H9 (cell line): ENCODE measurements around the gene PCDHA12. TPM values are rescaled to one million over a fixed set of nuclear protein-coding genes. Genes with fewer than 3 reads are reported as not detected.

Source experiments
- DNase-seq: peaks from one replicate; pipeline ENCODE4 v3.0.0-alpha.2; 2017
- H2AFZ ChIP-seq: one replicate; pipeline ENCODE4 v1.6.1; 2013; ENCODE audit warnings: mild to moderate bottlenecking, low read length, control low read depth, moderate library complexity
- H2AK5ac ChIP-seq: 2 replicates; pipeline ENCODE4 v1.6.1; 2013; ENCODE audit warnings: low read length, control low read depth, mixed read lengths; ENCODE audit not compliant: insufficient read length
- H2BK120ac ChIP-seq: one replicate; pipeline ENCODE4 v1.6.1; 2013; ENCODE audit warnings: low read depth, mild to moderate bottlenecking, low read length, control low read depth, inconsistent platforms; ENCODE audit not compliant: poor library complexity, severe bottlenecking
- H2BK12ac ChIP-seq: 2 replicates; pipeline ENCODE4 v1.6.1; 2013; ENCODE audit warnings: low read length, control low read depth, mixed read lengths, low read depth; ENCODE audit not compliant: insufficient read length
- H2BK15ac ChIP-seq: 2 replicates; pipeline ENCODE4 v1.6.1; 2013; ENCODE audit warnings: low read depth, low read length, control low read depth
- H2BK20ac ChIP-seq: one replicate; pipeline ENCODE4 v1.6.1; 2013; ENCODE audit warnings: low read depth, mild to moderate bottlenecking, low read length, control low read depth, inconsistent platforms; ENCODE audit not compliant: poor library complexity, severe bottlenecking
- H2BK5ac ChIP-seq: 2 replicates; pipeline ENCODE4 v1.6.1; 2013; ENCODE audit warnings: low read length, control low read depth, mixed read lengths; ENCODE audit not compliant: insufficient read length
- H3K14ac ChIP-seq: 2 replicates; pipeline ENCODE4 v1.6.1; 2013; ENCODE audit warnings: low read length, control low read depth; ENCODE audit not compliant: insufficient read depth
- H3K18ac ChIP-seq: 2 replicates; pipeline ENCODE4 v1.6.1; 2013; ENCODE audit warnings: low read depth, mild to moderate bottlenecking, mixed read lengths, low read length, control low read depth; ENCODE audit not compliant: insufficient read length
- H3K23ac ChIP-seq: 2 replicates; pipeline ENCODE4 v1.6.1; 2013; ENCODE audit warnings: low read length, control low read depth, mixed read lengths, low read depth; ENCODE audit not compliant: insufficient read length
- H3K23me2 ChIP-seq: 2 replicates; pipeline ENCODE4 v1.6.1; 2013; ENCODE audit warnings: low read depth, mild to moderate bottlenecking, mixed read lengths, low read length, control low read depth; ENCODE audit not compliant: insufficient read length, poor library complexity, severe bottlenecking
- H3K27ac ChIP-seq: 2 replicates; pipeline ENCODE4 v1.5.1; 2013; ENCODE audit warnings: low read length, control low read depth, mixed read lengths, low read depth; ENCODE audit not compliant: insufficient read length
- H3K27me3 ChIP-seq: 2 replicates; pipeline ENCODE4 v1.6.1; 2013; ENCODE audit warnings: low read length, control low read depth, inconsistent platforms; ENCODE audit not compliant: insufficient read depth
- H3K4ac ChIP-seq: 2 replicates; pipeline ENCODE4 v1.6.1; 2013; ENCODE audit warnings: low read depth, mild to moderate bottlenecking, control low read depth, inconsistent platforms, low read length, moderate library complexity
- H3K4me1 ChIP-seq: 2 replicates; pipeline ENCODE4 v1.6.1; 2013; ENCODE audit warnings: low read length, control low read depth, inconsistent platforms; ENCODE audit not compliant: insufficient read depth
- H3K4me2 ChIP-seq: 2 replicates; pipeline ENCODE4 v1.6.1; 2013; ENCODE audit warnings: low read length, control low read depth, mixed read lengths; ENCODE audit not compliant: insufficient read length, insufficient read depth
- H3K56ac ChIP-seq: 2 replicates; pipeline ENCODE4 v1.6.1; 2013; ENCODE audit warnings: low read depth, mild to moderate bottlenecking, mixed read lengths, low read length, control low read depth; ENCODE audit not compliant: insufficient read length
- H3K79me1 ChIP-seq: 2 replicates; pipeline ENCODE4 v1.6.1; 2013; ENCODE audit warnings: low read depth, mild to moderate bottlenecking, moderate library complexity, low read length, control low read depth, inconsistent platforms; ENCODE audit not compliant: insufficient read depth, poor library complexity, severe bottlenecking
- H3K79me2 ChIP-seq: 2 replicates; pipeline ENCODE4 v1.6.1; 2013; ENCODE audit warnings: low read length, control low read depth, inconsistent platforms; ENCODE audit not compliant: insufficient read depth
- H3K9ac ChIP-seq: 2 replicates; pipeline ENCODE4 v1.6.1; 2013; ENCODE audit warnings: low read length, control low read depth, mixed read lengths; ENCODE audit not compliant: insufficient read length; ENCODE audit errors: extremely low read depth
- H3K9me3 ChIP-seq: one replicate; pipeline ENCODE4 v1.6.1; 2013; ENCODE audit warnings: low read depth, low read length, inconsistent platforms; ENCODE audit not compliant: control insufficient read depth
- H3T11ph ChIP-seq: one replicate; pipeline ENCODE4 v1.6.1; 2013; ENCODE audit warnings: mild to moderate bottlenecking, low read length, control low read depth, inconsistent platforms
- H4K20me1 ChIP-seq: one replicate; pipeline ENCODE4 v1.6.1; 2013; ENCODE audit not compliant: control insufficient read depth, insufficient read length, insufficient read depth
- H4K5ac ChIP-seq: 2 replicates; pipeline ENCODE4 v1.6.1; 2013; ENCODE audit warnings: low read depth, mild to moderate bottlenecking, mixed read lengths, low read length, control low read depth; ENCODE audit not compliant: insufficient read length
- H4K8ac ChIP-seq: replicated peaks from 2 replicates; pipeline ENCODE4 v1.6.1; 2013; ENCODE audit warnings: low read length, control low read depth, mixed read lengths, low read depth; ENCODE audit not compliant: insufficient read length
- H4K91ac ChIP-seq: 2 replicates; pipeline ENCODE4 v1.6.1; 2013; ENCODE audit warnings: low read depth, mild to moderate bottlenecking, moderate library complexity, mixed read lengths, low read length, control low read depth; ENCODE audit not compliant: insufficient read length
- H3K27ac Mint-ChIP-seq, 3 experiments: 2 replicates in 2 of 3; 3 replicates in 1 of 3; pipeline ENCODE4 v1.8.0; 2020 to 2021; ENCODE audit warnings: mixed read lengths in 3 of 3, mild to moderate bottlenecking in 1 of 3, moderate library complexity in 1 of 3
- H3K27me3 Mint-ChIP-seq: 2 replicates; pipeline ENCODE4 v1.8.0; 2021; ENCODE audit warnings: low read depth, mild to moderate bottlenecking, moderate library complexity, mixed read lengths
- H3K36me3 Mint-ChIP-seq, 3 experiments: 2 replicates in 2 of 3; 3 replicates in 1 of 3; pipeline ENCODE4 v1.8.0; 2020 to 2021; ENCODE audit warnings: low read depth in 3 of 3, mixed read lengths in 3 of 3; ENCODE audit not compliant: insufficient read depth in 1 of 3
- H3K4me1 Mint-ChIP-seq, 2 experiments: 2 replicates each; pipeline ENCODE4 v1.8.0; 2020; ENCODE audit warnings: mixed read lengths in 2 of 2
- H3K4me3 Mint-ChIP-seq, 2 experiments: 2 replicates in 1 of 2; 3 replicates in 1 of 2; pipeline ENCODE4 v1.8.0; 2020 to 2021; ENCODE audit warnings: mild to moderate bottlenecking in 2 of 2, mixed read lengths in 2 of 2, moderate library complexity in 1 of 2
- H3K9me3 Mint-ChIP-seq, 2 experiments: 2 replicates in 1 of 2; 3 replicates in 1 of 2; pipeline ENCODE4 v1.8.0; 2020; ENCODE audit warnings: mild to moderate bottlenecking in 2 of 2, mixed read lengths in 2 of 2, moderate library complexity in 1 of 2
- CTCF ChIP-seq: fragments of 200-600 bp; sonication (generic); conservative IDR thresholded peaks from 3 replicates; pipeline ENCODE4 v1.8.0; 2021; ENCODE audit warnings: antibody characterized with exemption, mild to moderate bottlenecking
- WGBS: extraction: QIAGEN DNeasy Blood & Tissue Kit; methylation state at CpG from one replicate; pipeline ENCODE4 v1.1.7; 2013; ENCODE audit warnings: missing lambda C conversion rate, low lambda C conversion rate, mixed read lengths; ENCODE audit not compliant: insufficient read length; ENCODE audit errors: extremely low coverage; 5-methylcytosine and 5-hydroxymethylcytosine counted together
- total RNA-seq: library from RNA; stranded (reverse); gene quantifications from 2 replicates; pipeline ENCODE4 v1.2.1, GENCODE V29; 2021

PCDHA12 gene
- total RNA-seq, 1 experiment from 2014 or later = 7.2 TPM

DNA sequence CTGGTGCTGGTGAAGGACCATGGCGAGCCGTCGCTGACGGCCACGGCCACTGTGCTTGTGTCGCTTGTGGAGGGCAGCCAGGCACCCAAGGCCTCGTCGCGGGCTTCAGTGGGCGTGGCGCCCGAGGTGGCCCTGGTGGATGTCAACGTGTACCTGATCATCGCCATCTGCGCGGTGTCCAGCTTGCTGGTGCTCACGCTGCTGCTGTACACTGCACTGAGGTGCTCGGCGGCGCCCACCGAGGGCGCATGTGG lies 17.2 kb upstream of the PCDHA12 start:
- H3K4me3 Mint-ChIP-seq = peak overlapping the region in 1 of 2 experiments; percentile 36; a peak in 1 of 5 replicates
- no CpG with 5 or more reads among the region's 22 CpGs for WGBS

More for the DNA sequence above, 17.2 kb upstream of the PCDHA12 start:
- Histone ChIP-seq H3K79me1 (no peaks in the 10 kb centered on the region), H3K56ac (no peak overlapping the region), H2BK15ac (no peak overlapping the region), H3K9ac (no peak overlapping the region), H3K23ac (no peak overlapping the region), H3K4ac (no peak overlapping the region), H4K5ac (no peak overlapping the region), H3K9me3 (peaks cover 9% of the 10 kb centered on the region), H3K23me2 (no peaks in the 10 kb centered on the region), H2AK5ac (no peak overlapping the region), H3K4me1 (no peaks in the 10 kb centered on the region), H3K4me2 (no peak overlapping the region), H3K14ac (no peak overlapping the region), H2AFZ (no peak overlapping the region), H4K20me1 (no peaks in the 10 kb centered on the region), H4K91ac (no peak overlapping the region), H3T11ph (no peak overlapping the region), H2BK12ac (no peak overlapping the region), H4K8ac (no peak overlapping the region), H3K18ac (no peak overlapping the region), H2BK120ac (no peak overlapping the region), H3K27ac (no peak overlapping the region), H2BK5ac (no peak overlapping the region), H2BK20ac (no peak overlapping the region), H3K79me2 (no peaks in the 10 kb centered on the region), H3K27me3 (no peaks in the 10 kb centered on the region)
- H3K9me3 Mint-ChIP-seq = peaks cover 34 to 48% of the 10 kb centered on the region in 2 experiments
- H3K36me3 Mint-ChIP-seq = peaks cover 37 to 55% (median 39%) of the 10 kb centered on the region in 3 experiments
- no peak for TF ChIP-seq CTCF
- no peak overlapping the region for H3K27ac Mint-ChIP-seq
- H3K4me1 Mint-ChIP-seq = peaks cover 6 to 13% of the 10 kb centered on the region in 2 experiments; a peak in 3 of 4 replicates
- H3K27me3 Mint-ChIP-seq = no peaks in the 10 kb centered on the region
- no peak for DNase-seq
